ENCODE measurements around the gene MAGED4B.

The MAGED4B gene

DNA sequence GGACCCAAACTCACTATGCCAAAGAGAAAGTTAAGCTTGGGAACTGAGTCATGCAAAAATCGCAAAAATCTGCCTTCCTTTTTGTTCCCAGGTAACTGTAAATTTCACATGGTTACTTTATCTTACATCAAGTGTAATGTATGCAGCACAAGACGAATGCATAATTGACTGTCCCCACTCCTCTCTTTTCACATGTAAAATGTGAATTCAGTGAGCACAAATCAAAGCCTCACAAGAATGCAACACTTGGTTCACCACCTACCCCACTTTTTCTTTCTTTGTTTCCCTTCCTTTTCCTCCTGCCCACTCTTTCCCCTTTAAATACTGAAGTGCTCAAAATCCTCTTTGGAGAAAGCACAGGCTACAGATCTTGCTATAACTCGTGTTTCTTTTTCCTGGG is 53.2 kb downstream of the MAGED4B start:
- TF ChIP-seq, protein P1, sequence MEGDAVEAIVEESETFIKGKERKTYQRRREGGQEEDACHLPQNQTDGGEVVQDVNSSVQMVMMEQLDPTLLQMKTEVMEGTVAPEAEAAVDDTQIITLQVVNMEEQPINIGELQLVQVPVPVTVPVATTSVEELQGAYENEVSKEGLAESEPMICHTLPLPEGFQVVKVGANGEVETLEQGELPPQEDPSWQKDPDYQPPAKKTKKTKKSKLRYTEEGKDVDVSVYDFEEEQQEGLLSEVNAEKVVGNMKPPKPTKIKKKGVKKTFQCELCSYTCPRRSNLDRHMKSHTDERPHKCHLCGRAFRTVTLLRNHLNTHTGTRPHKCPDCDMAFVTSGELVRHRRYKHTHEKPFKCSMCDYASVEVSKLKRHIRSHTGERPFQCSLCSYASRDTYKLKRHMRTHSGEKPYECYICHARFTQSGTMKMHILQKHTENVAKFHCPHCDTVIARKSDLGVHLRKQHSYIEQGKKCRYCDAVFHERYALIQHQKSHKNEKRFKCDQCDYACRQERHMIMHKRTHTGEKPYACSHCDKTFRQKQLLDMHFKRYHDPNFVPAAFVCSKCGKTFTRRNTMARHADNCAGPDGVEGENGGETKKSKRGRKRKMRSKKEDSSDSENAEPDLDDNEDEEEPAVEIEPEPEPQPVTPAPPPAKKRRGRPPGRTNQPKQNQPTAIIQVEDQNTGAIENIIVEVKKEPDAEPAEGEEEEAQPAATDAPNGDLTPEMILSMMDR (IDR thresholded peaks at IDR 0.05; ENCODE audit: borderline replicate concordance, insufficient read depth, low read depth, low read length), result no peak
- no peak overlapping the region for H3K4me3 ChIP-seq (ENCODE audit: low read depth, low read length)
